ENCODE data around the gene AFP. TPM values are rescaled to one million over a fixed set of nuclear protein-coding genes. Genes with fewer than 3 reads are reported as not detected.

AFP gene
- total and polyA plus RNA-seq, 9 of the 15 experiments (the other 6 are each of a cell fraction or from before 2014, with no cell fraction given) = 0.47 to 6.2 (median 3.0) TPM

DNA sequence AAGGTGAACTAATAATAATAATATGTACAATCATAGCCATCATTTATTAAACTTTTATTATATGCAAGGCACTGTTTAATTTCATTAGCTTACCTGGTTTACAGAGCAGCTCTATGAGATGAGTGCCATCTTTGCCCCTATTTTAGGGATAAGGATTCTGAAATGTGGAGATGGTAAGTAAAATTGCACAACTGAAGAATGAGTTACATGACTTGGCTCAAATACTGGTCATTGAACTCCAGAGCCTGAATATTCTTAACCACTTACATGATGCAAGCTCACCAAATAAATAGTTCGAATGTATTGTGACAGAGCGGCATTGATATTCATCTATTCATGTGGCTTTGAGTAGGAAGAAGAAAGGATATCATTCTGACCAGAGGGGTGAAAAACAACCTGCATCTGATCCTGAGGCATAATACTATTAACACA is 20.2 kb upstream of the AFP start:
- 24% methylated on average over 2 of the region's 2 CpGs for WGBS (ENCODE audit: insufficient coverage, low coverage, missing lambda C conversion rate)
- H2AFZ ChIP-seq (ENCODE audit: low read depth, low read length) = no peak overlapping the region
- in situ Hi-C loops (cut with MboI) (no loop called here), intact Hi-C loops (cut with micrococcal nuclease) (no loop called here)
- H3K4me1 ChIP-seq (replicated peaks in 1 of 2; ENCODE audit: control insufficient read depth in 2 of 2, insufficient read depth in 2 of 2, low read length in 2 of 2) = no peaks in the 10 kb centered on the region
- no peak overlapping the region for H3K4me2 ChIP-seq (ENCODE audit: insufficient read depth, low read length)
- BruUV-seq (replicated peaks) = no TSS peak
- no peaks in the 10 kb centered on the region for H3K9me1 ChIP-seq (ENCODE audit: control insufficient read depth, insufficient read depth, low read length)
- no peaks in the 10 kb centered on the region for H4K20me1 ChIP-seq (replicated peaks; ENCODE audit: control insufficient read depth, insufficient read depth, low read length)
- no peak overlapping the region for H3K27ac ChIP-seq (ENCODE audit: extremely low read depth, low read depth, low read length)
- H3K4me3 ChIP-seq = no peak overlapping the region
- no peaks in the 10 kb centered on the region for H3K27me3 ChIP-seq (ENCODE audit: control insufficient read depth in 2 of 2, insufficient read depth in 2 of 2, low read length in 2 of 2)
- no peaks in the 10 kb centered on the region for H3K9me3 ChIP-seq (replicated peaks; ENCODE audit: control insufficient read depth, insufficient read depth, low read depth, low read length)
- no peak for ATAC-seq
- H3K79me2 ChIP-seq (ENCODE audit: control insufficient read depth, insufficient read depth, low read length) = no peaks in the 10 kb centered on the region
- 0 out of 2 replicates have a peak, but pooled peaks have one; percentile 8 for TF ChIP-seq CEBPB (tag; IDR thresholded peaks at IDR 0.05)
- no peak for TF ChIP-seq ILK (tag; IDR thresholded peaks at IDR 0.05; ENCODE audit: borderline replicate concordance, low read depth)
- H3K36me3 ChIP-seq (ENCODE audit: control insufficient read depth, insufficient read depth, low read length) = no peaks in the 10 kb centered on the region
- DNase-seq (ENCODE audit: extremely low read depth in 1 of 4, low spot score in 3 of 4) = no peak
- ChIA-PET POLR2A (no interaction called here), CTCF (ENCODE audit: low intra/inter-chr PET ratio) (no interaction called here)
- no peak overlapping the region for H3K9ac ChIP-seq (ENCODE audit: insufficient read depth in 1 of 2, low read depth in 2 of 2, low read length in 2 of 2)
- FAIRE-seq = no peak

- no peak overlapping the region for H3K9ac ChIP-seq (ENCODE audit: insufficient read depth in 1 of 2, low read depth in 2 of 2, low read length in 2 of 2)
- H3K4me1 ChIP-seq (replicated peaks in 1 of 2; ENCODE audit: control insufficient read depth in 2 of 2, insufficient read depth in 2 of 2, low read length in 2 of 2) = no peaks in the 10 kb centered on the region
- no peak overlapping the region for H3K4me2 ChIP-seq (ENCODE audit: insufficient read depth, low read length)
- CTCF ChIA-PET (ENCODE audit: low intra/inter-chr PET ratio) = no interaction called here
- H3K9me3 ChIP-seq (replicated peaks; ENCODE audit: control insufficient read depth, insufficient read depth, low read depth, low read length) = no peaks in the 10 kb centered on the region
- no peaks in the 10 kb centered on the region for H3K27me3 ChIP-seq (ENCODE audit: control insufficient read depth in 2 of 2, insufficient read depth in 2 of 2, low read length in 2 of 2)
- WGBS (ENCODE audit: insufficient coverage, low coverage, missing lambda C conversion rate) = 22% methylated on average over 2 of the region's 2 CpGs
- in situ Hi-C loops (cut with MboI) = no loop called here
- no peaks in the 10 kb centered on the region for H4K20me1 ChIP-seq (replicated peaks; ENCODE audit: control insufficient read depth, insufficient read depth, low read length)
- ATAC-seq (no peak), FAIRE-seq (no peak), DNase-seq (ENCODE audit: extremely low read depth in 1 of 4, low spot score in 3 of 4) (no peak)
- H3K9me1 ChIP-seq (ENCODE audit: control insufficient read depth, insufficient read depth, low read length) = no peaks in the 10 kb centered on the region
- BruUV-seq (replicated peaks) = no TSS peak
- H3K36me3 ChIP-seq (ENCODE audit: control insufficient read depth, insufficient read depth, low read length) = no peaks in the 10 kb centered on the region
- no peak overlapping the region for H2AFZ ChIP-seq (ENCODE audit: low read depth, low read length)
- intact Hi-C loops (cut with micrococcal nuclease) = no loop called here
- H3K79me2 ChIP-seq (ENCODE audit: control insufficient read depth, insufficient read depth, low read length) = no peaks in the 10 kb centered on the region
- TF ChIP-seq PHF21A (IDR thresholded peaks at IDR 0.05; ENCODE audit: borderline replicate concordance, low read depth) = no peak
- no peak for TF ChIP-seq NFATC3 (IDR thresholded peaks at IDR 0.05)
- no peak for TF ChIP-seq TEAD2 (tag; IDR thresholded peaks at IDR 0.05)
- no peak for TF ChIP-seq EP300 (IDR thresholded peaks at IDR 0.05; ENCODE audit: low read length)
- no peak for TF ChIP-seq TCF7 (IDR thresholded peaks at IDR 0.05; ENCODE audit: borderline replicate concordance)
- TF ChIP-seq ZBTB11 (CRISPR knock-in tag; IDR thresholded peaks at IDR 0.05) = no peak
- POLR2A ChIA-PET = no interaction called here
- H3K4me3 ChIP-seq = no peak overlapping the region
- H3K27ac ChIP-seq (ENCODE audit: extremely low read depth, low read depth, low read length) = no peak overlapping the region
Measured at GRCh38 chr4:73416423-73417087, 19.5 kb upstream of the AFP start.
